Measurements from ENCODE around the gene COL27A1.

DNA sequence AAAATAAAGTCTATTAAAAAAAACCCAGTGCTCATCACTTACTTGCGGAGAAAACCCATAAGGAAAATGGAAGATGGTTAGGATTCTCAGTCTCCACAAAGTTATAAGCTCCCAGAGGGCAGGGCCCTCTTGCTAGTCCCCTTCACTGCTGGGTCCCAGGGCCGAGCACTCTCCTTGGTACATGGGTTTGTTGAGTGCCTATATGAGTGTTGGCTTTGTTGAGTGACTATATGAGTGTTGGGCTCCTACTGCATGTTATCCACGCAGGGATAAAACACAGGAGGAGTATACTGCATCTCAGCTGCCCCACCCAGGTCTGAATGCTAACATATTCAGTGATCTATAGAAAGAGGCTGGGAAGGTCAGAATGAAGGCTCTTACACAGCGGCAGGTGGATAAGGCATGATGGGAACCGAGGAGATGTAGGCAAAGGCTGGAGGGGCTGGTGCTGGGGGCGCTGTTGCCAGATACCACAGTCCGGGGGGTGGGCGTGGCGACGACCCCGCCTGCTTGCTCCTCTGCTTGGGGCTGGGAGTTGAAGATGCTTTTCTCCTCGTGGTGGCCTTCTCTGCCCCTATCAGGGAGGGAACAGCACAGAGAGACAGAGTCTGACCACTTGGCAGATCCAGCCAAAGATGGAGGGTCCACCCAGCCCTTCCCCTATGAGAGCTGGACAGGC lies 186.0 kb downstream of the COL27A1 start:
- no peak for TF ChIP-seq ZC3H10 (CRISPR knock-in tag; IDR thresholded peaks at IDR 0.05)
- TF ChIP-seq, protein P1, sequence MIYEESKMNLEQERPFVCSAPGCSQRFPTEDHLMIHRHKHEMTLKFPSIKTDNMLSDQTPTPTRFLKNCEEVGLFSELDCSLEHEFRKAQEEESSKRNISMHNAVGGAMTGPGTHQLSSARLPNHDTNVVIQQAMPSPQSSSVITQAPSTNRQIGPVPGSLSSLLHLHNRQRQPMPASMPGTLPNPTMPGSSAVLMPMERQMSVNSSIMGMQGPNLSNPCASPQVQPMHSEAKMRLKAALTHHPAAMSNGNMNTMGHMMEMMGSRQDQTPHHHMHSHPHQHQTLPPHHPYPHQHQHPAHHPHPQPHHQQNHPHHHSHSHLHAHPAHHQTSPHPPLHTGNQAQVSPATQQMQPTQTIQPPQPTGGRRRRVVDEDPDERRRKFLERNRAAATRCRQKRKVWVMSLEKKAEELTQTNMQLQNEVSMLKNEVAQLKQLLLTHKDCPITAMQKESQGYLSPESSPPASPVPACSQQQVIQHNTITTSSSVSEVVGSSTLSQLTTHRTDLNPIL (CRISPR knock-in tag; IDR thresholded peaks at IDR 0.05; ENCODE audit: low read depth): no peak
- no peak for TF ChIP-seq GLIS3 (CRISPR knock-in tag; IDR thresholded peaks at IDR 0.05)
- TF ChIP-seq SNAI2 (CRISPR knock-in tag; IDR thresholded peaks at IDR 0.05): no peak
- TF ChIP-seq ZFP3 (CRISPR knock-in tag; IDR thresholded peaks at IDR 0.05): no peak
- no peak for TF ChIP-seq ESRRG (CRISPR knock-in tag; IDR thresholded peaks at IDR 0.05)
- TF ChIP-seq CSRNP3 (CRISPR knock-in tag; IDR thresholded peaks at IDR 0.05): no peak
- TF ChIP-seq ARNTL (CRISPR knock-in tag; IDR thresholded peaks at IDR 0.05; ENCODE audit: borderline replicate concordance, low read depth): no peak
- TF ChIP-seq RARB (CRISPR knock-in tag; IDR thresholded peaks at IDR 0.05): no peak
- TF ChIP-seq ISL1 (CRISPR knock-in tag; IDR thresholded peaks at IDR 0.05): no peak
- TF ChIP-seq PATZ1 (CRISPR knock-in tag; IDR thresholded peaks at IDR 0.05; ENCODE audit: borderline replicate concordance): no peak
